GM12878 (cell line): ENCODE data around the gene GRB10. TPM values are rescaled to one million over a fixed set of nuclear protein-coding genes. Genes with fewer than 3 reads are reported as not detected.

Experiments used
- ATAC-seq: fragments of 200-7000 bp; cut with Tn5 transposase; 3 replicates; pipeline ENCODE4 v1.9.1; 2020; ENCODE audit warnings: mild to moderate bottlenecking, moderate library complexity
- BruUV-seq: library from RNA; stranded (reverse); fragments of 400-500 nt; replicated peaks from 2 replicates; lab custom pipeline; 2021; lab: Mats Ljungman, UMichigan
- CTCF ChIA-PET: fragments of 300-600 bp; sonication (Branson Sonifier 250); formaldehyde crosslinking; extraction: SDS; loops from one replicate; lab custom pipeline; 2021; ENCODE audit warnings: inconsistent platforms; lab: Yijun Ruan, JAX
- POLR2A ChIA-PET: fragments of 350-600 bp; formaldehyde crosslinking; extraction: SDS; loops from one replicate; lab custom pipeline; 2021; ENCODE audit warnings: inconsistent platforms; lab: Charles Lee
- RAD21 ChIA-PET: fragments of 300-600 bp; sonication (Branson Sonifier 250); formaldehyde crosslinking; loops from one replicate; lab custom pipeline; 2023; ENCODE audit warnings: antibody characterized with exemption; ENCODE audit not compliant: unreplicated experiment; lab: Charles Lee
- SMC1A ChIA-PET: fragments of 300-600 bp; sonication (Branson Sonifier 250); formaldehyde crosslinking; loops from one replicate; lab custom pipeline; 2023; ENCODE audit not compliant: unreplicated experiment, uncharacterized antibody; lab: Charles Lee
- DNase-seq: peaks from one replicate; pipeline ENCODE4 v3.0.0-alpha.2; 2011; ENCODE audit warnings: low read depth, low spot score
- FAIRE-seq: peaks from 3 replicates; lab custom pipeline; 2011; peaks lifted over from hg19 to GRCh38; lab: Jason Lieb, UNC
- H2AFZ ChIP-seq: 2 replicates; pipeline ENCODE4 v1.6.0; 2011; ENCODE audit warnings: low read depth, low read length, control low read depth; ENCODE audit not compliant: control insufficient read depth
- H3K27ac ChIP-seq: 2 replicates; pipeline ENCODE4 v1.5.1; 2011; ENCODE audit warnings: control low read depth; ENCODE audit not compliant: control insufficient read depth, insufficient read depth
- H3K27me3 ChIP-seq, 2 experiments: replicated peaks in 1 of 2; 2 replicates each; pipeline versions ENCODE4 v1.6.0 to v1.6.1; 2011; ENCODE audit warnings: low read length in 1 of 2; ENCODE audit not compliant: control insufficient read depth in 2 of 2, insufficient read depth in 2 of 2
- H3K36me3 ChIP-seq, 2 experiments: 2 replicates each; pipeline ENCODE4 v1.5.1; 2011; ENCODE audit warnings: low read length in 1 of 2; ENCODE audit not compliant: control insufficient read depth in 2 of 2, insufficient read depth in 2 of 2
- H3K4me1 ChIP-seq: 2 replicates; pipeline ENCODE4 v1.6.1; 2011; ENCODE audit warnings: mild to moderate bottlenecking, low read length, moderate library complexity, mixed read lengths; ENCODE audit not compliant: control insufficient read depth, insufficient read depth
- H3K4me2 ChIP-seq: 2 replicates; pipeline ENCODE4 v1.6.0; 2011; ENCODE audit warnings: control low read depth; ENCODE audit not compliant: control insufficient read depth, insufficient read depth
- H3K4me3 ChIP-seq: fragments of 200-600 bp; sonication (generic); 2 replicates; pipeline ENCODE4 v1.5.1; 2016
- H3K79me2 ChIP-seq: 2 replicates; pipeline ENCODE4 v1.6.0; 2011; ENCODE audit warnings: low read length; ENCODE audit not compliant: control insufficient read depth, insufficient read depth
- H3K9ac ChIP-seq: 2 replicates; pipeline ENCODE4 v1.8.0; 2011; ENCODE audit warnings: low read length, control low read depth, mixed read lengths; ENCODE audit not compliant: control insufficient read depth, insufficient read depth
- H3K9me3 ChIP-seq: replicated peaks from 3 replicates; pipeline ENCODE4 v1.5.1; 2011; ENCODE audit warnings: mild to moderate bottlenecking, low read length; ENCODE audit not compliant: control insufficient read depth, insufficient read depth
- H4K20me1 ChIP-seq: 2 replicates; pipeline ENCODE4 v1.6.0; 2011; ENCODE audit not compliant: control insufficient read depth, insufficient read depth
- CBFB ChIP-seq: IDR thresholded peaks from 2 replicates; pipeline ENCODE4 v1.6.1; 2016; ENCODE audit warnings: antibody characterized with exemption, low read depth
- EP300 ChIP-seq, 2 experiments: fragments of 150-350 bp in 1 of 2; IDR thresholded peaks; 2 replicates each; pipeline ENCODE4 v1.6.1; 2011 to 2012; ENCODE audit warnings: low read depth in 2 of 2, low read length in 2 of 2, borderline replicate concordance in 1 of 2, improper control_type of control experiment in 1 of 2, inconsistent platforms in 1 of 2; ENCODE audit not compliant: control insufficient read depth in 1 of 2
- GABPA ChIP-seq: IDR thresholded peaks from 2 replicates; pipeline ENCODE4 v1.6.1; 2014; ENCODE audit warnings: antibody characterized with exemption, low read depth, mild to moderate bottlenecking, inconsistent platforms
- GATAD2B ChIP-seq: fragments of 450-650 bp; conservative IDR thresholded peaks from 2 replicates; pipeline ENCODE4 v1.6.1; 2017; ENCODE audit warnings: low read depth, mild to moderate bottlenecking, moderate library complexity
- HDAC6 ChIP-seq: fragments of 200-600 bp; sonication (generic); IDR thresholded peaks from one replicate; pipeline ENCODE4 v1.8.0; 2017; ENCODE audit warnings: antibody characterized with exemption; ENCODE audit not compliant: unreplicated experiment
- IKZF1 ChIP-seq: fragments of 450-650 bp; conservative IDR thresholded peaks from 2 replicates; pipeline ENCODE4 v1.6.1; 2017; ENCODE audit warnings: antibody characterized with exemption, mild to moderate bottlenecking
- MEF2B ChIP-seq: fragments of 450-650 bp; IDR thresholded peaks from 2 replicates; pipeline ENCODE4 v1.6.1; 2018; ENCODE audit warnings: mild to moderate bottlenecking, moderate library complexity; ENCODE audit not compliant: partially characterized antibody, poor library complexity, severe bottlenecking
- NFIC ChIP-seq: IDR thresholded peaks from 2 replicates; pipeline ENCODE4 v1.6.1; 2012; ENCODE audit warnings: low read depth, mild to moderate bottlenecking, inconsistent platforms, low read length, moderate library complexity
- SIN3A ChIP-seq: IDR thresholded peaks from 2 replicates; pipeline ENCODE4 v1.6.1; 2012; ENCODE audit warnings: low read depth, low read length, improper control_type of control experiment
- SRF ChIP-seq, 2 experiments: IDR thresholded peaks; 2 replicates each; pipeline ENCODE4 v1.6.1; 2011; ENCODE audit warnings: low read depth in 2 of 2, low read length in 2 of 2, mild to moderate bottlenecking in 1 of 2, moderate library complexity in 1 of 2
- WGBS: methylation state at CpG from one replicate; pipeline ENCODE4 v1.1.6; 2016; ENCODE audit warnings: low lambda C conversion rate; ENCODE audit not compliant: insufficient replicate concordance, insufficient coverage; ENCODE audit errors: missing lambda C conversion rate; 5-methylcytosine and 5-hydroxymethylcytosine counted together
- in situ Hi-C: fragments of 300-500 bp; cut with MboI; formaldehyde crosslinking; loops from 9 replicates; pipeline ENCODE4 v1.14.3; 2018; ENCODE audit warnings: mixed read lengths
- intact Hi-C: fragments of 100-400 bp; cut with micrococcal nuclease; formaldehyde crosslinking; loops from one replicate; pipeline ENCODE4 v1.14.2; 2022; ENCODE audit not compliant: unreplicated experiment
- polyA plus RNA-seq, 11 experiments: library from polyadenylated mRNA; depleted of rRNA in 4 of 11; unstranded in 6 of 11; stranded (reverse) in 5 of 11; fragments of >200 nt; fragmentation: Nextera tagmentation in 4 of 11; fragmentation: Illumina TruSeq in 1 of 11; extraction: Ambion mirVana in 4 of 11; extraction: Trizol in 1 of 11; gene quantifications; 1 replicate in 1 of 11; 2 replicates in 10 of 11; pipeline versions ENCODE4 v1.2.1 to v1.2.3, GENCODE V29; 2011 to 2016; ENCODE audit warnings: inconsistent platforms in 2 of 11, missing spikeins in 2 of 11, low read depth in 1 of 11
- total RNA-seq, 4 experiments: library from RNA; depleted of rRNA in 3 of 4; stranded (reverse); fragments of >200 nt in 3 of 4; fragmentation: Illumina TruSeq in 1 of 4; extraction: Trizol in 1 of 4; gene quantifications; 2 replicates each; pipeline versions ENCODE4 v1.2.1 to v1.2.3, GENCODE V29; 2013 to 2021
- TF ChIP-seq, protein P1 (sequence below): fragments of 450-650 bp; IDR thresholded peaks from 2 replicates; pipeline ENCODE4 v1.6.1; 2014; ENCODE audit warnings: mild to moderate bottlenecking

GRB10 gene
- total and polyA plus RNA-seq, 10 of the 15 experiments (the other 5 are each of a cell fraction or from before 2014, with no cell fraction given): 0.04 to 0.33 TPM; not detected in 8

DNA sequence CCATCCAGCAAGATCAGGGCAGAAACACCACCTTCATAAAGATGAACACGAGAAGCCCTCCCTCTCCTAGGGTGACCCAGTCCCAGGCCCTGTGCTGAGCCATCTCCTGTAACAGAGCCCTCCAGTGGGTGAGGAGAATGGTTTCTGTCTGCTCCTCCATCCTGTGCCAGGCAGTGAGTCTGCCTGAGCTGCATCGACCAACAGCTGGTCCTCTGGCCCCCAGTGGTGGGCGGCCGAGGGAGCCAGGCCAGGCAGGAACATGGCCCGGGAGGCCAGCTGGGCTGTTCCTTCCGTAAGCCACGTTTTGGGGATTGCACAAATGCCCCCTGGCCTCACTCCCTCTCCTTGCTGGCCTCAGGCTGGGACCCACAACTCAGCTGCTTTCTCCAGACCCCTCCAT, 73.5 kb downstream of the GRB10 start:
- no peaks in the 10 kb centered on the region for H4K20me1 ChIP-seq
- RAD21 ChIA-PET: no interaction called here
- SMC1A ChIA-PET: no interaction called here
- TF ChIP-seq HDAC6 (no peak), MEF2B (no peak), NFIC (no peak), EP300 (IDR thresholded peaks at IDR 0.05; ENCODE audit: borderline replicate concordance in 1 of 2, control insufficient read depth in 1 of 2, low read depth in 2 of 2, low read length in 2 of 2) (no peak), GABPA (no peak), SIN3A (no peak), SRF (IDR thresholded peaks at IDR 0.05; ENCODE audit: low read depth in 2 of 2, low read length in 2 of 2) (no peak), IKZF1 (no peak), CBFB (no peak), GATAD2B (no peak)
- TF ChIP-seq, protein P1, sequence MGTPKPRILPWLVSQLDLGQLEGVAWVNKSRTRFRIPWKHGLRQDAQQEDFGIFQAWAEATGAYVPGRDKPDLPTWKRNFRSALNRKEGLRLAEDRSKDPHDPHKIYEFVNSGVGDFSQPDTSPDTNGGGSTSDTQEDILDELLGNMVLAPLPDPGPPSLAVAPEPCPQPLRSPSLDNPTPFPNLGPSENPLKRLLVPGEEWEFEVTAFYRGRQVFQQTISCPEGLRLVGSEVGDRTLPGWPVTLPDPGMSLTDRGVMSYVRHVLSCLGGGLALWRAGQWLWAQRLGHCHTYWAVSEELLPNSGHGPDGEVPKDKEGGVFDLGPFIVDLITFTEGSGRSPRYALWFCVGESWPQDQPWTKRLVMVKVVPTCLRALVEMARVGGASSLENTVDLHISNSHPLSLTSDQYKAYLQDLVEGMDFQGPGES: no peak
- H3K79me2 ChIP-seq: no peaks in the 10 kb centered on the region
- H3K4me1 ChIP-seq: no peaks in the 10 kb centered on the region
- CTCF ChIA-PET: no interaction called here
- no peaks in the 10 kb centered on the region for H3K36me3 ChIP-seq
- no peak overlapping the region for H3K9ac ChIP-seq
- H2AFZ ChIP-seq: no peak overlapping the region
- BruUV-seq: no TSS peak
- DNase-seq (no peak), FAIRE-seq (no peak), ATAC-seq (no peak)
- peaks cover 0 to 2% of the 10 kb centered on the region in 2 experiments; a peak in 3 of 4 replicates for H3K27me3 ChIP-seq
- in situ Hi-C loops (no loop called here), intact Hi-C loops (no loop called here)
- no peaks in the 10 kb centered on the region for H3K9me3 ChIP-seq
- POLR2A ChIA-PET: no interaction called here
- H3K4me2 ChIP-seq: no peak overlapping the region
- 27% methylated on average over 7 of the region's 7 CpGs for WGBS
- H3K4me3 ChIP-seq: no peak overlapping the region
- no peak overlapping the region for H3K27ac ChIP-seq
